ENCODE measurements around the gene YY1AP1.
"Not testable (repeated sequence)": the region's sequence is repeated elsewhere in the genome, so short reads cannot be mapped to it uniquely, and the experiment has no call there.

The YY1AP1 gene

DNA sequence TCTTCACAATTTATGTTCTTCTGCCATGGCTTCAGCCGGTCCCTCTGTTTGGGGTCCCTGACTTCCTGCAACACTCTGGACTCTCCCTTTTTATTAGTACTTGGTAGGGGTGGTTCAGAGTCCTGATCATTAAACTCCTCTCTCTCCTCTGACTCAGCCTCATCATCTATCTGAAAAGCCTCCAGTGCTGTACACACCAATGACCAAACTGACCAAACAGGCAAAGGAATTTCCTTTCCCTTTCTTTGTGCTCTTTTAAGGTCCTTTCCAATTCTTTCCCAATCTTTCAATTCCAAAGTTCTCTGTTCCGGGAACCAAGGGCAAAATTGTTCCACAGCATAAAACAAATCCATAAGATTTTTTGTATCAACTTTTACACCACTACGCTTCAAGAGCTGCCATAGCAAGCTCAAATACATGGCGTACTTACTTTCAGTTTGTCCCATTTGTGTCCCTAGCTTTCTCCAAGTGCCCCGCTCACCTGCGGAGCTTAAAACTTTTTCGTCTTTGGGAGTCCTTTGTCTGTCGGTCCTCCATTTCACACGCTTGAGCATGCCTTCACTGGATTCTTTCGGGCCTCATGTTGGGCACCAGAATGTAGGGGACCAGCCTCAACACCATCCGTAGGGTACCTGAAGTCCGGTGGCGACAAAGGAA, 9.9 kb upstream of the YY1AP1 start:
- TF ChIP-seq, protein P1, sequence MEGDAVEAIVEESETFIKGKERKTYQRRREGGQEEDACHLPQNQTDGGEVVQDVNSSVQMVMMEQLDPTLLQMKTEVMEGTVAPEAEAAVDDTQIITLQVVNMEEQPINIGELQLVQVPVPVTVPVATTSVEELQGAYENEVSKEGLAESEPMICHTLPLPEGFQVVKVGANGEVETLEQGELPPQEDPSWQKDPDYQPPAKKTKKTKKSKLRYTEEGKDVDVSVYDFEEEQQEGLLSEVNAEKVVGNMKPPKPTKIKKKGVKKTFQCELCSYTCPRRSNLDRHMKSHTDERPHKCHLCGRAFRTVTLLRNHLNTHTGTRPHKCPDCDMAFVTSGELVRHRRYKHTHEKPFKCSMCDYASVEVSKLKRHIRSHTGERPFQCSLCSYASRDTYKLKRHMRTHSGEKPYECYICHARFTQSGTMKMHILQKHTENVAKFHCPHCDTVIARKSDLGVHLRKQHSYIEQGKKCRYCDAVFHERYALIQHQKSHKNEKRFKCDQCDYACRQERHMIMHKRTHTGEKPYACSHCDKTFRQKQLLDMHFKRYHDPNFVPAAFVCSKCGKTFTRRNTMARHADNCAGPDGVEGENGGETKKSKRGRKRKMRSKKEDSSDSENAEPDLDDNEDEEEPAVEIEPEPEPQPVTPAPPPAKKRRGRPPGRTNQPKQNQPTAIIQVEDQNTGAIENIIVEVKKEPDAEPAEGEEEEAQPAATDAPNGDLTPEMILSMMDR (IDR thresholded peaks at IDR 0.05; ENCODE audit: poor library complexity, severe bottlenecking): no peak
- DNase-seq (ENCODE audit: low spot score): no peak
- Histone ChIP-seq H3K4me3 (ENCODE audit: severe bottlenecking) (no peak overlapping the region), H3K27me3 (ENCODE audit: insufficient read depth, poor library complexity, severe bottlenecking) (no peaks in the 10 kb centered on the region), H3K36me3 (ENCODE audit: low read depth) (peaks cover 19% of the 10 kb centered on the region), H3K9me3 (ENCODE audit: severe bottlenecking) (no peaks in the 10 kb centered on the region), H3K27ac (ENCODE audit: poor library complexity, severe bottlenecking) (no peak overlapping the region), H3K4me1 (ENCODE audit: insufficient read depth, poor library complexity, severe bottlenecking) (peaks cover 4% of the 10 kb centered on the region)
- 0 out of 3 replicates have a peak, but pooled peaks have one; percentile 44 for ATAC-seq (ENCODE audit: low read depth)

DNA sequence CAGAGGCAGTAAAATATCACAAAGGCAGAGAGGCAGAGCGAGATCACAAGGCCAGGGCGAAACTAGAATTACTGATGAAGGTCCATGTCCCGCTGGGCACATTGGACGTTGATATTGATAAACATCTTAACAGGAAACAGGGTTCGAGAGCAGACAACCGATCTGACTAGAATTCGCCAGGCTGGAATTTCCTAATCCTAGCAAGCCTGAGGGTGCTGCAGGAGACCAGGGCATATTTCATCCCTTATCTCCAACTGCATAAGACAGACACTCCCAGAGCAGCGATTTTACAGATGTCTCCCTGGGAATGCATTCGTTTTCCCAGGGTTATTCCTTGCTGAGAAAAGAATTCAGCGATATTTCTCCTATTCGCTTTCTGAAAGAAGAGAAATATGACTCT, 9.0 kb upstream of the YY1AP1 start:
- not testable (repeated sequence) for DNase-seq (ENCODE audit: low spot score); H3K4me3 ChIP-seq (ENCODE audit: severe bottlenecking); H3K27ac ChIP-seq (ENCODE audit: poor library complexity, severe bottlenecking); H3K4me1 ChIP-seq (ENCODE audit: insufficient read depth, poor library complexity, severe bottlenecking); ATAC-seq (ENCODE audit: low read depth); H3K9me3 ChIP-seq (ENCODE audit: severe bottlenecking); H3K27me3 ChIP-seq (ENCODE audit: insufficient read depth, poor library complexity, severe bottlenecking)
- H3K36me3 ChIP-seq (ENCODE audit: low read depth): peaks cover 26% of the 10 kb centered on the region

DNA sequence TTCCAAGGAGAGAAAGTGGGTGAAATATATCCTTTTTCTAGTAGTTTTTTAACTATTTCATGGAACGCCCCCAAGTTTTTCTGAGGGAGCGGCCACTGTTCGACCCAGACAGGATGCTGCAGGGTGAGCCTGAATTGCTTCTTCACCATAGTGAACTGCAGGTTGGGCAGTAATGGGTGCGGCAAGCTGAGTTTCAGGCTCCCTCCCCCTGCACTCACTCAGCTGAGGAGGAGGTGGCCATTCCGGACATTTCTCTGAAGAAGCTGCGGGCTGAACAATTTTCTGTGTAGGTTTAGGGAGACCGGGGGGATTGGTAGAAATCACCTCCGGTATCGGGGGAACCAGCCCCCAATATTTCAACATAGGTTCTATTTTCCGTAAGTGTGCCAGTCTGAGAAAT, 8.5 kb upstream of the YY1AP1 start:
- peaks cover 4% of the 10 kb centered on the region for H3K4me1 ChIP-seq (ENCODE audit: insufficient read depth, poor library complexity, severe bottlenecking)
- no peak for DNase-seq (ENCODE audit: low spot score)
- H3K9me3 ChIP-seq (ENCODE audit: severe bottlenecking): no peaks in the 10 kb centered on the region
- TF ChIP-seq, protein P1 (IDR thresholded peaks at IDR 0.05; ENCODE audit: poor library complexity, severe bottlenecking): no peak
- no peak for ATAC-seq (ENCODE audit: low read depth)
- H3K36me3 ChIP-seq (ENCODE audit: low read depth): peaks cover 31% of the 10 kb centered on the region
- no peak overlapping the region for H3K4me3 ChIP-seq (ENCODE audit: severe bottlenecking)
- H3K27ac ChIP-seq (ENCODE audit: poor library complexity, severe bottlenecking): no peak overlapping the region
- H3K27me3 ChIP-seq (ENCODE audit: insufficient read depth, poor library complexity, severe bottlenecking): no peaks in the 10 kb centered on the region

DNA sequence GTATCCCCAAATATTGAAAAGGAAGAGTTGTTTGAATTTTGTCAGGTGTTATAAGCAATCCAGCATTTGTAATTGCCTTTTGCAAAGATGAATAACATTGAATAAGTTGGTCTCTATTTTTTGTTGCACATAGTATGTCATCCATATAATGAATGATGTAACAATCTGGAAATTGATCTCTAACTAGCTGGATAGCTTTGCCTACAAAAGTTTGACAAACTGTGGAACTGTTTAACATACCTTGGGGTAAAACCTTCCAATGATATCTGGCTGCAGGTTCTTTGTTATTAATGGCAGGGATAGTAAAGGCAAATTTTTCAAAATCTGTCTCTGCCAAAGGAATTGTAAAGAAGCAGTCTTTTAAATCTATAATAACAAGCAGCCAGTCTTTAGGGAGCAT, 8.0 kb upstream of the YY1AP1 start:
- H3K4me1 ChIP-seq (ENCODE audit: insufficient read depth, poor library complexity, severe bottlenecking): peaks cover 4% of the 10 kb centered on the region
- TF ChIP-seq, protein P1 (IDR thresholded peaks at IDR 0.05; ENCODE audit: poor library complexity, severe bottlenecking): no peak
- ATAC-seq (ENCODE audit: low read depth) (no peak), DNase-seq (ENCODE audit: low spot score) (no peak)
- H3K36me3 ChIP-seq (ENCODE audit: low read depth): peaks cover 36% of the 10 kb centered on the region
- H3K27ac ChIP-seq (ENCODE audit: poor library complexity, severe bottlenecking): no peak overlapping the region
- peaks cover under 1% of the 10 kb centered on the region for H3K9me3 ChIP-seq (ENCODE audit: severe bottlenecking)
- H3K4me3 ChIP-seq (ENCODE audit: severe bottlenecking): no peak overlapping the region
- no peaks in the 10 kb centered on the region for H3K27me3 ChIP-seq (ENCODE audit: insufficient read depth, poor library complexity, severe bottlenecking)

DNA sequence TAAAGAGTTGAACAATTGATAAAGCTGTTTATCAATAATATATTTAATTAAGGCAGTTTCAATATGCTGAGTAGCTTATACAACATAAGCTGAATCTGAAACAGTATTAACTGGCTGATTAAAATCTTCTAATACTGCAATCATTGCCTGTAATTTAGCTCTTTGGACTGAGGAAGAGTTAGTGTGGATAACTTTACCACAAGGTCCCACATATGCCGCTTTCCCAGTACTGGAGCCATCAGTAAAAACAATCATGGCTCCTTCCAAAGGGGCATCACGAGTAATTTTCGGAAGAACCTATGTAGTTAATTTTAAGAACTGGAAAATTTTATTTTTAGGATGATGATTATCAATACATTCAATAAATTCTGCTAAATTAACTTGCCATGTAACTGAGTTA, 7.0 kb upstream of the YY1AP1 start:
- Histone ChIP-seq H3K9me3 (ENCODE audit: severe bottlenecking) (peaks cover 2% of the 10 kb centered on the region), H3K36me3 (ENCODE audit: low read depth) (peaks cover 46% of the 10 kb centered on the region), H3K27ac (ENCODE audit: poor library complexity, severe bottlenecking) (no peak overlapping the region), H3K27me3 (ENCODE audit: insufficient read depth, poor library complexity, severe bottlenecking) (no peaks in the 10 kb centered on the region), H3K4me3 (ENCODE audit: severe bottlenecking) (no peak overlapping the region), H3K4me1 (ENCODE audit: insufficient read depth, poor library complexity, severe bottlenecking) (peaks cover 4% of the 10 kb centered on the region)
- ATAC-seq (ENCODE audit: low read depth): no peak
- no peak for DNase-seq (ENCODE audit: low spot score)
- TF ChIP-seq, protein P1 (IDR thresholded peaks at IDR 0.05; ENCODE audit: poor library complexity, severe bottlenecking): no peak

All from RWPE2 (cell line).